ENCODE results near the gene MED16. TPM values are rescaled to one million over a fixed set of nuclear protein-coding genes. Genes with fewer than 3 reads are reported as not detected.

The MED16 gene
- polyA plus RNA-seq, 6 donors from 2014 or later = 34.0 to 89.4 (median 51.1) TPM

- H3K4me1 Mint-ChIP-seq = peaks cover 0 to 5% (median 2%) of the 10 kb centered on the region in 3 donors
Observed at GRCh38 chr19:835210-835810, 57.7 kb downstream of the MED16 start.

GRCh38 chr19:834216-834615, 58.8 kb downstream of the MED16 start:
- no peak overlapping the region for H3K27ac Mint-ChIP-seq
- peaks cover 0 to 5% (median 4%) of the 10 kb centered on the region in 3 donors for H3K4me1 Mint-ChIP-seq
- ATAC-seq (ENCODE audit: low read depth in 2 of 2) (no peak), DNase-seq (no peak)
- peaks cover 5 to 38% (median 10%) of the 10 kb centered on the region in 3 donors for H3K27me3 Mint-ChIP-seq
- H3K4me3 Mint-ChIP-seq = no peak overlapping the region
- H3K36me3 Mint-ChIP-seq = no peaks in the 10 kb centered on the region
- H3K9me3 Mint-ChIP-seq = no peaks in the 10 kb centered on the region

More at GRCh38 chr19:835210-835810, 57.7 kb downstream of the MED16 start:
- DNase-seq (no peak), ATAC-seq (ENCODE audit: low read depth in 2 of 2) (no peak)
- H3K27me3 Mint-ChIP-seq = peaks cover 5 to 34% (median 10%) of the 10 kb centered on the region in 3 donors
- H3K9me3 Mint-ChIP-seq = no peaks in the 10 kb centered on the region
- H3K27ac Mint-ChIP-seq = no peak overlapping the region
- H3K4me3 Mint-ChIP-seq = no peak overlapping the region
- no peaks in the 10 kb centered on the region for H3K36me3 Mint-ChIP-seq

- Mint-ChIP-seq H3K36me3 (no peaks in the 10 kb centered on the region), H3K27me3 (peaks cover 5 to 42% (median 10%) of the 10 kb centered on the region in 3 donors), H3K4me1 (peaks cover 0 to 5% (median 4%) of the 10 kb centered on the region in 3 donors), H3K9me3 (no peaks in the 10 kb centered on the region), H3K27ac (no peak overlapping the region), H3K4me3 (no peak overlapping the region)
- no peak for DNase-seq
- ATAC-seq (ENCODE audit: low read depth in 2 of 2) = no peak
Observed at GRCh38 chr19:831407-832369, 61.3 kb downstream of the MED16 start.

- Mint-ChIP-seq H3K27ac (peak overlapping the region in 1 of 6 donors; percentile 57), H3K27me3 (peaks cover 0 to 43% (median 8%) of the 10 kb centered on the region in 3 donors), H3K36me3 (no peaks in the 10 kb centered on the region), H3K9me3 (no peaks in the 10 kb centered on the region), H3K4me3 (no peak overlapping the region), H3K4me1 (peaks cover 0 to 3% (median 0%) of the 10 kb centered on the region in 3 donors)
- ATAC-seq (ENCODE audit: low read depth in 2 of 2) (no peak), DNase-seq (no peak)
Observed at GRCh38 chr19:829129-829758, 63.7 kb downstream of the MED16 start.

GRCh38 chr19:827710-828321, 65.2 kb downstream of the MED16 start, which contains the start of gene AZU1:
Gene AZU1 (plus strand): TSS chr19:827837. CDS start chr19:827847, 10 bp downstream.
- ATAC-seq (ENCODE audit: low read depth in 2 of 2) (no peak), DNase-seq (no peak)
- Mint-ChIP-seq H3K27me3 (peaks cover 0 to 56% (median 17%) of the 10 kb centered on the region in 3 donors), H3K4me1 (peaks cover 0 to 4% (median 0%) of the 10 kb centered on the region in 3 donors), H3K27ac (no peak within 1 kb of the TSS), H3K4me3 (no peak within 1 kb of the TSS), H3K9me3 (no peaks in the 10 kb centered on the region), H3K36me3 (no peaks in the 10 kb centered on the region)

- ATAC-seq (ENCODE audit: low read depth in 2 of 2) = no peak
- Mint-ChIP-seq H3K4me1 (peaks cover 0 to 7% (median 0%) of the 10 kb centered on the region in 3 donors), H3K4me3 (no peak overlapping the region), H3K27ac (no peak overlapping the region), H3K27me3 (peaks cover 0 to 58% (median 17%) of the 10 kb centered on the region in 3 donors), H3K36me3 (no peaks in the 10 kb centered on the region), H3K9me3 (no peaks in the 10 kb centered on the region)
- no peak for DNase-seq
Observed at GRCh38 chr19:827314-827709, 65.7 kb downstream of the MED16 start.

- DNase-seq = no peak
- Mint-ChIP-seq H3K9me3 (no peaks in the 10 kb centered on the region), H3K4me3 (no peak overlapping the region), H3K27ac (no peak overlapping the region), H3K27me3 (peaks cover 0 to 55% (median 17%) of the 10 kb centered on the region in 3 donors), H3K36me3 (no peaks in the 10 kb centered on the region), H3K4me1 (peaks cover 0 to 7% (median 4%) of the 10 kb centered on the region in 3 donors)
- ATAC-seq (ENCODE audit: low read depth in 2 of 2) = no peak
Observed at GRCh38 chr19:825897-826644, 66.9 kb downstream of the MED16 start.

GRCh38 chr19:824885-825284, 68.1 kb downstream of the MED16 start:
- Mint-ChIP-seq H3K27ac (no peak overlapping the region), H3K4me1 (peaks cover 0 to 7% (median 4%) of the 10 kb centered on the region in 3 donors), H3K9me3 (no peaks in the 10 kb centered on the region), H3K27me3 (peaks cover 0 to 48% (median 17%) of the 10 kb centered on the region in 3 donors), H3K36me3 (no peaks in the 10 kb centered on the region), H3K4me3 (peak overlapping the region in 1 of 8 donors; percentile 47)
- DNase-seq (no peak), ATAC-seq (ENCODE audit: low read depth in 2 of 2) (no peak)

- ATAC-seq (ENCODE audit: low read depth in 2 of 2) (no peak), DNase-seq (no peak)
- peaks cover 0 to 39% (median 17%) of the 10 kb centered on the region in 3 donors for H3K27me3 Mint-ChIP-seq
- H3K9me3 Mint-ChIP-seq = no peaks in the 10 kb centered on the region
- no peak overlapping the region for H3K27ac Mint-ChIP-seq
- no peaks in the 10 kb centered on the region for H3K36me3 Mint-ChIP-seq
- peak overlapping the region in 2 of 8 donors; percentile 39 to 41 for H3K4me3 Mint-ChIP-seq
- peaks cover 0 to 4% (median 4%) of the 10 kb centered on the region in 3 donors for H3K4me1 Mint-ChIP-seq
Observed at GRCh38 chr19:823565-824121, 69.3 kb downstream of the MED16 start.

GRCh38 chr19:821825-822503, 71.0 kb downstream of the MED16 start, which contains the start of gene PLPPR3:
Gene PLPPR3 (minus strand): TSS chr19:821955. CDS start chr19:821559, 396 bp downstream.
- Mint-ChIP-seq H3K9me3 (peaks cover 0 to 1% (median 0%) of the 10 kb centered on the region in 7 donors), H3K4me3 (peak within 1 kb of the TSS in 4 of 8 donors; percentile 3 to 54 (median 32)), H3K27ac (peak within 1 kb of the TSS in 1 of 6 donors; percentile 85), H3K4me1 (peaks cover 2 to 4% (median 4%) of the 10 kb centered on the region in 3 donors), H3K27me3 (peaks cover 0 to 34% (median 17%) of the 10 kb centered on the region in 3 donors), H3K36me3 (peaks cover 0 to 3% of the 10 kb centered on the region in 2 donors)
- no peak for ATAC-seq (ENCODE audit: low read depth in 2 of 2)
- no peak for DNase-seq

GRCh38 chr19:821231-821824, 71.7 kb downstream of the MED16 start:
- Mint-ChIP-seq H3K36me3 (peaks cover 0 to 9% of the 10 kb centered on the region in 2 donors), H3K4me3 (peak overlapping the region in 2 of 8 donors; percentile 52 to 54), H3K27ac (no peak overlapping the region)

More at GRCh38 chr19:821231-821824, 71.7 kb downstream of the MED16 start:
- peaks cover 0 to 6% (median 0%) of the 10 kb centered on the region in 7 donors for H3K9me3 Mint-ChIP-seq
- ATAC-seq (ENCODE audit: low read depth in 2 of 2) (no peak), DNase-seq (no peak)
- peaks cover 8 to 10% (median 8%) of the 10 kb centered on the region in 3 donors for H3K4me1 Mint-ChIP-seq
- H3K27me3 Mint-ChIP-seq = peaks cover 0 to 34% (median 17%) of the 10 kb centered on the region in 3 donors

Data from naive B cell (primary cell).